Activated CD4-positive, alpha-beta T cell treated with anti-CD3 and anti-CD28 coated beads for 48 hours (primary cell): ENCODE measurements around the gene THSD7A.

Source experiments
- DNase-seq: peaks from one replicate; pipeline ENCODE4 v3.0.0-alpha.2; 2020

Gene THSD7A

GRCh38 chr7:11811709-11812108, 20.3 kb downstream of the THSD7A start:
- DNase-seq, result no peak

GRCh38 chr7:11810043-11810625, 21.9 kb downstream of the THSD7A start:
- DNase-seq, result no peak

- no peak for DNase-seq
Observed at GRCh38 chr7:11807000-11807399, 25.0 kb downstream of the THSD7A start.

- no peak for DNase-seq
Observed at GRCh38 chr7:11804621-11805020, 27.4 kb downstream of the THSD7A start.

GRCh38 chr7:11795231-11795630, 36.8 kb downstream of the THSD7A start:
- no peak for DNase-seq

GRCh38 chr7:11792166-11792565, 39.8 kb downstream of the THSD7A start:
- DNase-seq, result no peak

GRCh38 chr7:11788568-11788967, 43.4 kb downstream of the THSD7A start:
- DNase-seq, result no peak

GRCh38 chr7:11787534-11787933, 44.5 kb downstream of the THSD7A start:
- DNase-seq, result no peak

GRCh38 chr7:11786186-11786585, 45.8 kb downstream of the THSD7A start:
- DNase-seq, result no peak

- no peak for DNase-seq
Observed at GRCh38 chr7:11784769-11785536, 47.0 kb downstream of the THSD7A start.

GRCh38 chr7:11779864-11780674, 51.9 kb downstream of the THSD7A start:
- DNase-seq, result no peak

GRCh38 chr7:11776039-11776438, 56.0 kb downstream of the THSD7A start:
- no peak for DNase-seq

GRCh38 chr7:11775401-11775800, 56.6 kb downstream of the THSD7A start:
- no peak for DNase-seq

GRCh38 chr7:11768263-11768662, 63.7 kb downstream of the THSD7A start:
- no peak for DNase-seq

GRCh38 chr7:11767148-11767547, 64.8 kb downstream of the THSD7A start:
- no peak for DNase-seq

- DNase-seq, result no peak
Observed at GRCh38 chr7:11760372-11760771, 71.6 kb downstream of the THSD7A start.

- DNase-seq, result no peak
Observed at GRCh38 chr7:11758627-11759111, 73.3 kb downstream of the THSD7A start.

- DNase-seq, result no peak
Observed at GRCh38 chr7:11757153-11757552, 74.8 kb downstream of the THSD7A start.

GRCh38 chr7:11754933-11755332, 77.1 kb downstream of the THSD7A start:
- DNase-seq, result no peak

GRCh38 chr7:11754123-11754522, 77.9 kb downstream of the THSD7A start:
- no peak for DNase-seq

GRCh38 chr7:11753433-11753832, 78.6 kb downstream of the THSD7A start:
- DNase-seq, result no peak

GRCh38 chr7:11751807-11752389, 80.1 kb downstream of the THSD7A start:
- DNase-seq, result no peak

GRCh38 chr7:11751315-11751714, 80.7 kb downstream of the THSD7A start:
- DNase-seq, result no peak
